ENCODE results near the gene PCDHB15. TPM values are rescaled to one million over a fixed set of nuclear protein-coding genes. Genes with fewer than 3 reads are reported as not detected.
"Not testable (repeated sequence)": the region's sequence is repeated elsewhere in the genome, so short reads cannot be mapped to it uniquely, and the experiment has no call there.

Gene PCDHB15
- total and polyA plus RNA-seq, 2 donors from 2014 or later: 1.8 to 6.0 TPM

GRCh38 chr5:141236516-141237313 lies 8.5 kb upstream of the PCDHB15 start:
- TF ChIP-seq, protein P1, sequence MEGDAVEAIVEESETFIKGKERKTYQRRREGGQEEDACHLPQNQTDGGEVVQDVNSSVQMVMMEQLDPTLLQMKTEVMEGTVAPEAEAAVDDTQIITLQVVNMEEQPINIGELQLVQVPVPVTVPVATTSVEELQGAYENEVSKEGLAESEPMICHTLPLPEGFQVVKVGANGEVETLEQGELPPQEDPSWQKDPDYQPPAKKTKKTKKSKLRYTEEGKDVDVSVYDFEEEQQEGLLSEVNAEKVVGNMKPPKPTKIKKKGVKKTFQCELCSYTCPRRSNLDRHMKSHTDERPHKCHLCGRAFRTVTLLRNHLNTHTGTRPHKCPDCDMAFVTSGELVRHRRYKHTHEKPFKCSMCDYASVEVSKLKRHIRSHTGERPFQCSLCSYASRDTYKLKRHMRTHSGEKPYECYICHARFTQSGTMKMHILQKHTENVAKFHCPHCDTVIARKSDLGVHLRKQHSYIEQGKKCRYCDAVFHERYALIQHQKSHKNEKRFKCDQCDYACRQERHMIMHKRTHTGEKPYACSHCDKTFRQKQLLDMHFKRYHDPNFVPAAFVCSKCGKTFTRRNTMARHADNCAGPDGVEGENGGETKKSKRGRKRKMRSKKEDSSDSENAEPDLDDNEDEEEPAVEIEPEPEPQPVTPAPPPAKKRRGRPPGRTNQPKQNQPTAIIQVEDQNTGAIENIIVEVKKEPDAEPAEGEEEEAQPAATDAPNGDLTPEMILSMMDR (IDR thresholded peaks at IDR 0.05; ENCODE audit: borderline replicate concordance, extremely low read depth, insufficient read depth): no peak

DNA sequence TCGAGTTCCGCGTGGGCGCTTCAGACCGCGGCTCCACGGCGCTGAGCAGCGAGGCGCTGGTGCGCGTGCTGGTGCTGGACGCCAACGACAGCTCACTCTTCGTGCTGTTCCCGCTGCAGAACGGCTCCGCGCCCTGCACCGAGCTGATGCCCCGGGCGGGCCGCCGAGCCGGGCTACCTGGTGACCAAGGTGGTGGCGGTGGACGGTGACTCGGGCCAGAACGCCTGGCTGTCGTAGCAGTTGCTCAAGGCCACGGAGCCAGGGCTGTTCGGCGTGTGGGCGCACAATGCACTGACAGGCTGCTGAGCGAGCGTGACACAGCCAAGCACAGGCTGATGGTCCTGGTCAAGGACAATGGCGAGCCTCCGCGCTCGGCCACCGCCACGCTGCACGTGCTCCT lies 3.7 kb upstream of the PCDHB15 start:
- TF ChIP-seq, protein P1 (IDR thresholded peaks at IDR 0.05; ENCODE audit: borderline replicate concordance, extremely low read depth, insufficient read depth): no peak
- no peak for DNase-seq
- Histone ChIP-seq H3K27me3 (ENCODE audit: control insufficient read depth, insufficient read depth, low read length) (no peaks in the 10 kb centered on the region), H3K4me1 (ENCODE audit: control insufficient read depth in 2 of 3, insufficient read depth in 2 of 3, low read depth in 1 of 3, low read length in 3 of 3) (no peaks in the 10 kb centered on the region), H3K27ac (ENCODE audit: low read depth in 2 of 2, low read length in 2 of 2) (no peak overlapping the region), H3K9me3 (ENCODE audit: control insufficient read depth in 2 of 3, insufficient read depth in 1 of 3, low read length in 3 of 3) (peaks cover 0 to 80% (median 39%) of the 10 kb centered on the region in 3 donors), H3K9ac (ENCODE audit: low read length in 3 of 3) (no peak overlapping the region), H3K36me3 (ENCODE audit: control insufficient read depth in 2 of 3, insufficient read depth in 3 of 3, low read length in 3 of 3) (no peaks in the 10 kb centered on the region), H3K4me3 (ENCODE audit: low read length in 3 of 3) (no peak overlapping the region)
- FAIRE-seq: no peak
- intact Hi-C loops (cut with DNase I): no loop called here

More at GRCh38 chr5:141236516-141237313, 8.5 kb upstream of the PCDHB15 start:
- Histone ChIP-seq H3K4me1 (ENCODE audit: control insufficient read depth in 2 of 3, insufficient read depth in 2 of 3, low read depth in 1 of 3, low read length in 3 of 3) (no peaks in the 10 kb centered on the region), H3K9ac (ENCODE audit: low read length in 3 of 3) (no peak overlapping the region), H3K36me3 (ENCODE audit: control insufficient read depth in 2 of 3, insufficient read depth in 3 of 3, low read length in 3 of 3) (no peaks in the 10 kb centered on the region), H3K27ac (ENCODE audit: low read depth in 2 of 2, low read length in 2 of 2) (no peak overlapping the region), H3K27me3 (ENCODE audit: control insufficient read depth, insufficient read depth, low read length) (no peaks in the 10 kb centered on the region), H3K9me3 (ENCODE audit: control insufficient read depth in 2 of 3, insufficient read depth in 1 of 3, low read length in 3 of 3) (peaks cover 2 to 76% (median 38%) of the 10 kb centered on the region in 3 donors), H3K4me3 (ENCODE audit: low read length in 3 of 3) (no peak overlapping the region)
- intact Hi-C loops (cut with DNase I): no loop called here
- no peak for DNase-seq
- FAIRE-seq: no peak

GRCh38 chr5:141246971-141247370 lies 1.8 kb downstream of the PCDHB15 start:
- H3K9ac ChIP-seq (ENCODE audit: low read length in 3 of 3); H3K36me3 ChIP-seq (ENCODE audit: control insufficient read depth in 2 of 3, insufficient read depth in 3 of 3, low read length in 3 of 3); H3K27me3 ChIP-seq (ENCODE audit: control insufficient read depth, insufficient read depth, low read length); FAIRE-seq; H3K4me3 ChIP-seq (ENCODE audit: low read length in 3 of 3); H3K4me1 ChIP-seq (ENCODE audit: control insufficient read depth in 2 of 3, insufficient read depth in 2 of 3, low read depth in 1 of 3, low read length in 3 of 3); DNase-seq; H3K27ac ChIP-seq (ENCODE audit: low read depth in 2 of 2, low read length in 2 of 2); intact Hi-C loops (cut with DNase I): not testable (repeated sequence)
- peaks cover 0 to 83% (median 34%) of the 10 kb centered on the region in 3 donors for H3K9me3 ChIP-seq (ENCODE audit: control insufficient read depth in 2 of 3, insufficient read depth in 1 of 3, low read length in 3 of 3)

GRCh38 chr5:141247434-141247833 lies 2.2 kb downstream of the PCDHB15 start:
- H3K27me3 ChIP-seq (ENCODE audit: control insufficient read depth, insufficient read depth, low read length); FAIRE-seq; H3K4me3 ChIP-seq (ENCODE audit: low read length in 3 of 3); H3K36me3 ChIP-seq (ENCODE audit: control insufficient read depth in 2 of 3, insufficient read depth in 3 of 3, low read length in 3 of 3); H3K27ac ChIP-seq (ENCODE audit: low read depth in 2 of 2, low read length in 2 of 2); H3K9ac ChIP-seq (ENCODE audit: low read length in 3 of 3); intact Hi-C loops (cut with DNase I); DNase-seq; H3K4me1 ChIP-seq (ENCODE audit: control insufficient read depth in 2 of 3, insufficient read depth in 2 of 3, low read depth in 1 of 3, low read length in 3 of 3): not testable (repeated sequence)
- peaks cover 0 to 82% (median 32%) of the 10 kb centered on the region in 3 donors for H3K9me3 ChIP-seq (ENCODE audit: control insufficient read depth in 2 of 3, insufficient read depth in 1 of 3, low read length in 3 of 3)

Data from kidney (tissue), 14 donors.